GM12878 (cell line): Measurements from ENCODE around the gene DNAJC13.

ENCODE experiments used
- CBX3 ChIP-seq: fragments of 200-600 bp; sonication (generic); IDR thresholded peaks from 2 replicates; pipeline ENCODE4 v1.6.1; 2016; ENCODE audit warnings: low read depth, borderline replicate concordance
- CREM ChIP-seq: IDR thresholded peaks from 2 replicates; pipeline ENCODE4 v1.6.1; 2014; ENCODE audit warnings: antibody characterized with exemption, low read depth
- CTCF ChIP-seq, 3 experiments: IDR thresholded peaks in 2 of 3; conservative IDR thresholded peaks in 1 of 3; 2 replicates each; pipeline ENCODE4 v1.5.1; 2011; ENCODE audit warnings: low read depth in 3 of 3, low read length in 3 of 3, mild to moderate bottlenecking in 3 of 3, control low read depth in 2 of 3, moderate library complexity in 2 of 3, inconsistent platforms in 1 of 3, mixed read lengths in 1 of 3; ENCODE audit not compliant: control insufficient read depth in 2 of 3, insufficient read depth in 1 of 3; ENCODE audit errors: extremely low read depth in 1 of 3
- E2F4 ChIP-seq: IDR thresholded peaks from 2 replicates; pipeline ENCODE4 v1.6.1; 2012; ENCODE audit warnings: low read depth, low read length, improper control_type of control experiment
- MLLT1 ChIP-seq: fragments of 450-650 bp; IDR thresholded peaks from 2 replicates; pipeline ENCODE4 v1.6.1; 2016; ENCODE audit warnings: mild to moderate bottlenecking
- NFIC ChIP-seq: IDR thresholded peaks from 2 replicates; pipeline ENCODE4 v1.6.1; 2012; ENCODE audit warnings: low read depth, mild to moderate bottlenecking, inconsistent platforms, low read length, moderate library complexity
- NR2C1 ChIP-seq: fragments of 450-650 bp; IDR thresholded peaks from 2 replicates; pipeline ENCODE4 v1.6.1; 2017; ENCODE audit warnings: antibody characterized with exemption, mild to moderate bottlenecking, moderate library complexity
- POLR2A ChIP-seq: IDR thresholded peaks from 2 replicates; pipeline ENCODE4 v1.6.1; 2011; ENCODE audit warnings: low read depth, mild to moderate bottlenecking, low read length
- POLR2AphosphoS5 ChIP-seq: IDR thresholded peaks from 2 replicates; pipeline ENCODE4 v1.6.1; 2011; ENCODE audit warnings: mild to moderate bottlenecking, low read length, inconsistent platforms
- RBBP5 ChIP-seq: fragments of 200-600 bp; sonication (generic); conservative IDR thresholded peaks from 2 replicates; pipeline ENCODE4 v1.6.1; 2016
- SMAD5 ChIP-seq: IDR thresholded peaks from 2 replicates; pipeline ENCODE4 v1.6.1; 2016; ENCODE audit warnings: antibody characterized with exemption, low read depth
- TF ChIP-seq, protein P1 (sequence below): IDR thresholded peaks from 2 replicates; pipeline ENCODE4 v1.6.1; 2012; ENCODE audit warnings: mild to moderate bottlenecking, low read depth, low read length
- TF ChIP-seq, protein P2 (sequence below): IDR thresholded peaks from 2 replicates; pipeline ENCODE4 v1.6.1; 2011; ENCODE audit warnings: low read depth, mild to moderate bottlenecking, low read length, moderate library complexity, borderline replicate concordance; ENCODE audit errors: extremely low read depth

- no peak for TF ChIP-seq POLR2A
- TF ChIP-seq POLR2AphosphoS5 = no peak
- no peak for TF ChIP-seq CREM
- no peak for TF ChIP-seq NR2C1
- TF ChIP-seq RBBP5 = no peak
- TF ChIP-seq NFIC = no peak
- TF ChIP-seq CTCF (IDR thresholded peaks at IDR 0.05 in 2 of 3, conservative IDR thresholded peaks at IDR 0.05 in 1 of 3; ENCODE audit: control insufficient read depth in 2 of 3, extremely low read depth in 1 of 3, insufficient read depth in 1 of 3, low read depth in 3 of 3, low read length in 3 of 3) = no peak
- no peak for TF ChIP-seq E2F4
- TF ChIP-seq SMAD5 = no peak
- TF ChIP-seq CBX3 = no peak
- TF ChIP-seq, protein P1, sequence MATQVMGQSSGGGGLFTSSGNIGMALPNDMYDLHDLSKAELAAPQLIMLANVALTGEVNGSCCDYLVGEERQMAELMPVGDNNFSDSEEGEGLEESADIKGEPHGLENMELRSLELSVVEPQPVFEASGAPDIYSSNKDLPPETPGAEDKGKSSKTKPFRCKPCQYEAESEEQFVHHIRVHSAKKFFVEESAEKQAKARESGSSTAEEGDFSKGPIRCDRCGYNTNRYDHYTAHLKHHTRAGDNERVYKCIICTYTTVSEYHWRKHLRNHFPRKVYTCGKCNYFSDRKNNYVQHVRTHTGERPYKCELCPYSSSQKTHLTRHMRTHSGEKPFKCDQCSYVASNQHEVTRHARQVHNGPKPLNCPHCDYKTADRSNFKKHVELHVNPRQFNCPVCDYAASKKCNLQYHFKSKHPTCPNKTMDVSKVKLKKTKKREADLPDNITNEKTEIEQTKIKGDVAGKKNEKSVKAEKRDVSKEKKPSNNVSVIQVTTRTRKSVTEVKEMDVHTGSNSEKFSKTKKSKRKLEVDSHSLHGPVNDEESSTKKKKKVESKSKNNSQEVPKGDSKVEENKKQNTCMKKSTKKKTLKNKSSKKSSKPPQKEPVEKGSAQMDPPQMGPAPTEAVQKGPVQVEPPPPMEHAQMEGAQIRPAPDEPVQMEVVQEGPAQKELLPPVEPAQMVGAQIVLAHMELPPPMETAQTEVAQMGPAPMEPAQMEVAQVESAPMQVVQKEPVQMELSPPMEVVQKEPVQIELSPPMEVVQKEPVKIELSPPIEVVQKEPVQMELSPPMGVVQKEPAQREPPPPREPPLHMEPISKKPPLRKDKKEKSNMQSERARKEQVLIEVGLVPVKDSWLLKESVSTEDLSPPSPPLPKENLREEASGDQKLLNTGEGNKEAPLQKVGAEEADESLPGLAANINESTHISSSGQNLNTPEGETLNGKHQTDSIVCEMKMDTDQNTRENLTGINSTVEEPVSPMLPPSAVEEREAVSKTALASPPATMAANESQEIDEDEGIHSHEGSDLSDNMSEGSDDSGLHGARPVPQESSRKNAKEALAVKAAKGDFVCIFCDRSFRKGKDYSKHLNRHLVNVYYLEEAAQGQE = no peak
- no peak for TF ChIP-seq MLLT1
- TF ChIP-seq, protein P2, sequence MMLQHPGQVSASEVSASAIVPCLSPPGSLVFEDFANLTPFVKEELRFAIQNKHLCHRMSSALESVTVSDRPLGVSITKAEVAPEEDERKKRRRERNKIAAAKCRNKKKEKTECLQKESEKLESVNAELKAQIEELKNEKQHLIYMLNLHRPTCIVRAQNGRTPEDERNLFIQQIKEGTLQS = no peak
Observed at GRCh38 chr3:132445817-132446216, 28.5 kb downstream of the DNAJC13 start.
